H54 (cell line): ENCODE results near the gene GNL2.
"Not testable (repeated sequence)": the region's sequence is repeated elsewhere in the genome, so short reads cannot be mapped to it uniquely, and the experiment has no call there.

Source experiments
- DNase-seq: peaks from one replicate; pipeline ENCODE4 v3.0.0; 2011; ENCODE audit warnings: low spot score, mixed read lengths; ENCODE audit not compliant: insufficient read length
- FAIRE-seq: peaks from 3 replicates; lab custom pipeline; 2011; peaks lifted over from hg19 to GRCh38; lab: Jason Lieb, UNC
- POLR2A ChIP-seq: IDR thresholded peaks from 2 replicates; pipeline ENCODE4 v1.6.1; 2011; ENCODE audit warnings: low read depth, mild to moderate bottlenecking, low read length

The GNL2 gene

GRCh38 chr1:37559080-37559479 lies 36.7 kb downstream of the GNL2 start:
- FAIRE-seq: no peak
- DNase-seq: no peak
- no peak for TF ChIP-seq POLR2A

- TF ChIP-seq POLR2A: no peak
- DNase-seq (no peak), FAIRE-seq (no peak)
Observed at GRCh38 chr1:37558411-37558810, 37.3 kb downstream of the GNL2 start.

GRCh38 chr1:37557402-37557801 lies 38.3 kb downstream of the GNL2 start:
- no peak for FAIRE-seq
- no peak for TF ChIP-seq POLR2A

GRCh38 chr1:37556712-37557196 lies 39.0 kb downstream of the GNL2 start, which contains the start of gene DNALI1:
DNALI1 (plus strand) TSS chr1:37556940; CDS start chr1:37556995, 55 bp downstream.
- no peak for DNase-seq
- no peak for TF ChIP-seq POLR2A
- FAIRE-seq: no peak

More at GRCh38 chr1:37557402-37557801, 38.3 kb downstream of the GNL2 start:
- no peak for DNase-seq

- DNase-seq (peak; percentile 85), FAIRE-seq (peak; percentile 20)
- no peak for TF ChIP-seq POLR2A
Observed at GRCh38 chr1:37553927-37554808, 41.6 kb downstream of the GNL2 start, which contains the start of gene SNIP1. SNIP1 (minus strand) TSS chr1:37554293; CDS start chr1:37554229, 64 bp downstream.

GRCh38 chr1:37553598-37553926 lies 42.2 kb downstream of the GNL2 start:
- DNase-seq: no peak
- no peak for FAIRE-seq
- no peak for TF ChIP-seq POLR2A

GRCh38 chr1:37549341-37549740 lies 46.4 kb downstream of the GNL2 start:
- FAIRE-seq: no peak
- no peak for DNase-seq
- TF ChIP-seq POLR2A: no peak

GRCh38 chr1:37545019-37545418 lies 50.7 kb downstream of the GNL2 start:
- no peak for TF ChIP-seq POLR2A
- DNase-seq: no peak
- FAIRE-seq: no peak

GRCh38 chr1:37544530-37544929 lies 51.2 kb downstream of the GNL2 start:
- no peak for DNase-seq
- FAIRE-seq: no peak
- no peak for TF ChIP-seq POLR2A

GRCh38 chr1:37540036-37540785 lies 55.5 kb downstream of the GNL2 start:
- TF ChIP-seq POLR2A: no peak
- no peak for FAIRE-seq
- DNase-seq: no peak

- not testable (repeated sequence) for FAIRE-seq, DNase-seq
Observed at GRCh38 chr1:37539154-37539553, 56.6 kb downstream of the GNL2 start.

GRCh38 chr1:37537378-37537777 lies 58.4 kb downstream of the GNL2 start:
- DNase-seq: no peak
- peak; percentile 30 for FAIRE-seq
- no peak for TF ChIP-seq POLR2A

- FAIRE-seq (no peak), DNase-seq (no peak)
- TF ChIP-seq POLR2A: no peak
Observed at GRCh38 chr1:37533317-37534093, 62.2 kb downstream of the GNL2 start.

GRCh38 chr1:37532418-37533156 lies 63.1 kb downstream of the GNL2 start:
- DNase-seq, FAIRE-seq: not testable (repeated sequence)

- FAIRE-seq, DNase-seq: not testable (repeated sequence)
Observed at GRCh38 chr1:37529888-37530287, 65.8 kb downstream of the GNL2 start.
